ENCODE measurements around the gene AMIGO2.

GRCh38 chr12:47088021-47088944 lies 8.5 kb upstream of the AMIGO2 start:
- TF ChIP-seq ZBTB43 (CRISPR knock-in tag; IDR thresholded peaks at IDR 0.05) (no peak), KLF10 (CRISPR knock-in tag; IDR thresholded peaks at IDR 0.05) (no peak), REST (IDR thresholded peaks at IDR 0.05; ENCODE audit: borderline replicate concordance) (no peak), REST (CRISPR knock-in tag; IDR thresholded peaks at IDR 0.05; ENCODE audit: low read depth) (no peak), CTCF (IDR thresholded peaks at IDR 0.05 in 2 of 3, conservative IDR thresholded peaks at IDR 0.05 in 1 of 3; ENCODE audit: insufficient read depth in 2 of 3, low read depth in 1 of 3, low read length in 3 of 3) (no peak)
